MM.1S (cell line): ENCODE data around the gene EIF5.

Source experiments
- DNase-seq: peaks from one replicate; pipeline ENCODE4 v3.0.0-alpha.2; 2015
- H2AFZ ChIP-seq: fragments of 300-600 bp; sonication (generic); 2 replicates; pipeline ENCODE4 v1.6.0; 2016; ENCODE audit warnings: antibody characterized with exemption, low read length
- H3F3A ChIP-seq: fragments of 300-600 bp; sonication (generic); 2 replicates; pipeline ENCODE4 v1.6.1; 2016; ENCODE audit warnings: mild to moderate bottlenecking, antibody characterized with exemption, low read length, moderate library complexity, mixed read lengths; ENCODE audit not compliant: insufficient read depth
- H3K27ac ChIP-seq: fragments of 300-600 bp; sonication (generic); 2 replicates; pipeline ENCODE4 v1.5.1; 2016; ENCODE audit warnings: mild to moderate bottlenecking, low read length
- H3K27me3 ChIP-seq: fragments of 300-600 bp; sonication (generic); replicated peaks from 2 replicates; pipeline ENCODE4 v1.6.0; 2016; ENCODE audit warnings: low read length; ENCODE audit not compliant: insufficient read depth
- H3K36me3 ChIP-seq: fragments of 300-600 bp; sonication (generic); replicated peaks from 2 replicates; pipeline ENCODE4 v1.6.1; 2016; ENCODE audit warnings: mild to moderate bottlenecking, low read length, mixed read lengths; ENCODE audit not compliant: insufficient read depth
- H3K4me1 ChIP-seq: fragments of 300-600 bp; sonication (generic); 2 replicates; pipeline ENCODE4 v1.6.1; 2016; ENCODE audit warnings: low read length, mixed read lengths
- H3K4me2 ChIP-seq: fragments of 300-600 bp; sonication (generic); 2 replicates; pipeline ENCODE4 v1.6.0; 2016; ENCODE audit warnings: low read depth, low read length
- H3K4me3 ChIP-seq: fragments of 300-600 bp; sonication (generic); 2 replicates; pipeline ENCODE4 v1.5.1; 2016; ENCODE audit warnings: low read length, mixed read lengths
- H3K79me2 ChIP-seq: fragments of 300-600 bp; sonication (generic); 2 replicates; pipeline ENCODE4 v1.6.1; 2016; ENCODE audit warnings: mixed run types, low read length, mixed read lengths
- H3K9ac ChIP-seq: fragments of 300-600 bp; sonication (generic); 2 replicates; pipeline ENCODE4 v1.6.1; 2016; ENCODE audit warnings: low read length, mixed read lengths
- H3K9me2 ChIP-seq: fragments of 300-600 bp; sonication (generic); replicated peaks from 2 replicates; pipeline ENCODE4 v1.6.1; 2016; ENCODE audit warnings: mild to moderate bottlenecking, low read length, mixed read lengths; ENCODE audit not compliant: insufficient read depth
- H3K9me3 ChIP-seq: fragments of 300-600 bp; sonication (generic); replicated peaks from 2 replicates; pipeline ENCODE4 v1.6.1; 2016; ENCODE audit warnings: mild to moderate bottlenecking, low read length, mixed read lengths; ENCODE audit not compliant: insufficient read depth
- H4K20me1 ChIP-seq: fragments of 300-600 bp; sonication (generic); 2 replicates; pipeline ENCODE4 v1.6.1; 2016; ENCODE audit warnings: mild to moderate bottlenecking, low read length, moderate library complexity, mixed read lengths; ENCODE audit not compliant: insufficient read depth
- EZH2 ChIP-seq: fragments of 300-600 bp; sonication (generic); optimal IDR thresholded peaks from 2 replicates; pipeline ENCODE3; 2017; ENCODE audit warnings: low read depth, mild to moderate bottlenecking, antibody characterized with exemption, low read length, mixed read lengths
- EZH2phosphoT487 ChIP-seq: fragments of 300-600 bp; sonication (generic); IDR thresholded peaks from 2 replicates; pipeline ENCODE4 v1.6.1; 2018; ENCODE audit warnings: antibody characterized with exemption, low read length
- TF ChIP-seq, protein P1 (sequence below): fragments of 300-600 bp; sonication (generic); IDR thresholded peaks from 2 replicates; pipeline ENCODE4 v1.5.1; 2016; ENCODE audit warnings: antibody characterized with exemption, low read length, mixed read lengths

The EIF5 gene

DNA sequence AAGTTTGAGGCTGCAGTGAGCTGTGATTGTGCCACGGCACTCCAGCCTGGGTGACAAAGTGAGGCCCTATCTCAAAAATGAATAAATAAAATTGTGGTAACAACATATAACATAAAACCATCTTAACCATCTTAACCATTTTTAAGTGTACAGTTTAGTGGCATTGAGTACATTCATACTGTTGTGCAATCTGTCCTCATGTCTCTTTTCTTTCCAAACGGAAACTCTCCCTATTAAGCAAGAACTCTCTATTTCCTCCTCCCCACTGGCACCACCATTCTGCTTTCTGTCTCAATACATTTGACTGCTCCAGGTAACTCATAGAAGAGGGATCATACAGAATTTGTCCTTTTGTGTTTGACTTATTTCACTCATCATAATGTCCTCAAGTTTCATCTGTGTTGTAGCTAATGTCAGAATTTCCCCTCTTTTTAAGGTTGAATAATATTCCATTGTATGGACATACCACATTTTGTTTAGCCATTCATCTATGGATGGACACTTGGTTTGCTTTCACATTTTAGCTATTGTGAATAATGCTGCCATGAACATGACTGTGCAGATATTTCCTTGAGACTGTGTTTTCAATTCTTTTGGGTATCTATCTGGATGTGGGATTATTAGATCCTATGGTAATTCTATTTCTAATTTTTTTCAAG is 46.8 kb downstream of the EIF5 start:
- no peak for DNase-seq
- Histone ChIP-seq H3F3A (0 out of 2 replicates have a peak, but pooled peaks cover 3% of the 10 kb centered on the region), H2AFZ (no peak overlapping the region), H3K4me2 (no peak overlapping the region), H3K4me3 (no peak overlapping the region), H3K27ac (no peak overlapping the region), H4K20me1 (no peaks in the 10 kb centered on the region), H3K36me3 (no peaks in the 10 kb centered on the region), H3K9me2 (no peaks in the 10 kb centered on the region), H3K9me3 (no peaks in the 10 kb centered on the region), H3K79me2 (peaks cover 4% of the 10 kb centered on the region), H3K27me3 (no peaks in the 10 kb centered on the region), H3K9ac (no peak overlapping the region), H3K4me1 (no peaks in the 10 kb centered on the region)
- TF ChIP-seq EZH2phosphoT487 (no peak), EZH2 (no peak)
- TF ChIP-seq, protein P1, sequence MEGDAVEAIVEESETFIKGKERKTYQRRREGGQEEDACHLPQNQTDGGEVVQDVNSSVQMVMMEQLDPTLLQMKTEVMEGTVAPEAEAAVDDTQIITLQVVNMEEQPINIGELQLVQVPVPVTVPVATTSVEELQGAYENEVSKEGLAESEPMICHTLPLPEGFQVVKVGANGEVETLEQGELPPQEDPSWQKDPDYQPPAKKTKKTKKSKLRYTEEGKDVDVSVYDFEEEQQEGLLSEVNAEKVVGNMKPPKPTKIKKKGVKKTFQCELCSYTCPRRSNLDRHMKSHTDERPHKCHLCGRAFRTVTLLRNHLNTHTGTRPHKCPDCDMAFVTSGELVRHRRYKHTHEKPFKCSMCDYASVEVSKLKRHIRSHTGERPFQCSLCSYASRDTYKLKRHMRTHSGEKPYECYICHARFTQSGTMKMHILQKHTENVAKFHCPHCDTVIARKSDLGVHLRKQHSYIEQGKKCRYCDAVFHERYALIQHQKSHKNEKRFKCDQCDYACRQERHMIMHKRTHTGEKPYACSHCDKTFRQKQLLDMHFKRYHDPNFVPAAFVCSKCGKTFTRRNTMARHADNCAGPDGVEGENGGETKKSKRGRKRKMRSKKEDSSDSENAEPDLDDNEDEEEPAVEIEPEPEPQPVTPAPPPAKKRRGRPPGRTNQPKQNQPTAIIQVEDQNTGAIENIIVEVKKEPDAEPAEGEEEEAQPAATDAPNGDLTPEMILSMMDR = no peak

DNA sequence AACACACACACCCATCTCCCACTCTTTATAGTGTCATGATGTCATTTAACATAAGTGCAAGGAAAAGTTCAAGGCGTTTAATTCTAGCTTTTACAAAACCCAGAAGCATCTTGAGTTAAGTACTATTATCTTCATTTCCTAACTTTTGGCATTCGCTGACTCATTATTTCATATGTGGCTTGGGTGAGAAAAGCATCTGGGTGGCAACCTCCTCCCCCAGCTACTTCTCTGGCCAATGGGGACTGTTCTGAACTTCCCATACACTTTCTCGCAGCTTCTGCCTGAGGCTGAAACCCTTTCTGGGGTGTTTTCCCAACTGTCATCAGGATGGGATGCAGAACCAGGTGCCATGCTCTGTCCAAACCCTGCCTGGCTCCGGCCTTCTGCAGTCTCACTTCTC is 48.3 kb downstream of the EIF5 start:
- Histone ChIP-seq H3K9me3 (no peaks in the 10 kb centered on the region), H3K36me3 (no peaks in the 10 kb centered on the region), H3K27me3 (no peaks in the 10 kb centered on the region), H3F3A (0 out of 2 replicates have a peak, but pooled peaks cover 3% of the 10 kb centered on the region), H4K20me1 (0 out of 2 replicates have a peak, but pooled peaks cover 4% of the 10 kb centered on the region), H3K9ac (no peak overlapping the region), H2AFZ (no peak overlapping the region), H3K27ac (no peak overlapping the region), H3K9me2 (no peaks in the 10 kb centered on the region), H3K4me3 (no peak overlapping the region), H3K4me2 (no peak overlapping the region), H3K4me1 (no peaks in the 10 kb centered on the region), H3K79me2 (peaks cover 20% of the 10 kb centered on the region)
- no peak for TF ChIP-seq EZH2
- TF ChIP-seq, protein P1 = no peak
- TF ChIP-seq EZH2phosphoT487 = no peak
- no peak for DNase-seq

DNA sequence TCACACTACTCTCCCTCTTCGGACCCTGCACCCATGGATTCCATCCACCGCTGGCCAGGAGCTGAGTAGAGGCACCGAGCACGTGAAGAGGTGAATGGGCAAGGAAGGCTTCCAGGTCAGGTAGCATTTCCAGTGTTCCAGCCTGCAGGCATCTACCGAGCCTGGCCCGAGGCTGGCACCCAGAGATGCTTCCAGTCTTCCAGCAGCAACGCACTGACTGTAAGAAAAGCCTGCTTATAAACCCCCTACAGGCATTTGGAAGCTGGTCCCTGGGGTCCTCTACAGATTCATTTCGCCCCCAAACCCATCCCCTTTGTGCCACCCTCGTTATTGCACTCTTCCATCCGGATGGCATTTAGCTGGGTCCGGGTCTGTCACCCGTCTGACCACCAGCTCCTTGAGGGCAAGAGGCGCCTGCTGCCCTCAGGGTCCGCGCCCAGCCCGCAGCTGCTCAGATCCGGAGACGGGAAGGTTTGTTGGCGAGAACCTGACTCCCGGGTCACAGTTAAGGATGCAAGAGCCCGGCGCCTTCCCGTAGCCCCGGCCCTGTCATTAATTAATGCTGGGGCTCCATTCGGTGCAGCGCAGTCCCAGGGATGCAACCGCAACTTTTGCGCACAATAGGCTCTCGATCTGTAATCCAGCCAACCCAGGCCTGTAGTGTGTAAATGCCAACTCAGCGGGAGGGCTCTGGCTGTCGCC is 50.6 kb downstream of the EIF5 start:
- peak overlapping the region; percentile 48; the same call in 1 of the 2 replicates for H3K9ac ChIP-seq
- TF ChIP-seq EZH2phosphoT487 (no peak), EZH2 (no peak)
- TF ChIP-seq, protein P1 = no peak
- peaks cover 42% of the 10 kb centered on the region for H3K79me2 ChIP-seq
- peak overlapping the region; percentile 82 for H3K4me3 ChIP-seq
- 0 out of 2 replicates have a peak, but pooled peaks cover 3% of the 10 kb centered on the region for H3F3A ChIP-seq
- no peaks in the 10 kb centered on the region for H3K36me3 ChIP-seq
- peak overlapping the region; percentile 90; the same call in 1 of the 2 replicates for H3K4me2 ChIP-seq
- no peaks in the 10 kb centered on the region for H3K4me1 ChIP-seq
- peak overlapping the region; percentile 72 for H2AFZ ChIP-seq
- no peaks in the 10 kb centered on the region for H3K9me2 ChIP-seq
- no peak for DNase-seq
- no peaks in the 10 kb centered on the region for H3K27me3 ChIP-seq
- peak overlapping the region; percentile 83; the same call in 1 of the 2 replicates for H3K27ac ChIP-seq
- H3K9me3 ChIP-seq = no peaks in the 10 kb centered on the region
- H4K20me1 ChIP-seq = 0 out of 2 replicates have a peak, but pooled peaks cover 4% of the 10 kb centered on the region
